Uterus (tissue), 2 donors: Measurements from ENCODE around the gene ABLIM2.

ENCODE experiments used
- CTCF ChIP-seq, 4 experiments: fragments of 200-600 bp in 2 of 4; fragments of 450-650 bp in 2 of 4; sonication (generic) in 2 of 4; IDR thresholded peaks; one replicate each; pipeline ENCODE4 v1.5.1; 2016 to 2019; ENCODE audit warnings: antibody characterized with exemption in 4 of 4, mild to moderate bottlenecking in 2 of 4, moderate library complexity in 1 of 4
- POLR2A ChIP-seq, 2 donors: fragments of 450-650 bp; IDR thresholded peaks; one replicate each; pipeline ENCODE4 v1.6.1; 2016; ENCODE audit warnings: antibody characterized with exemption in 2 of 2, mild to moderate bottlenecking in 1 of 2, moderate library complexity in 1 of 2

DNA sequence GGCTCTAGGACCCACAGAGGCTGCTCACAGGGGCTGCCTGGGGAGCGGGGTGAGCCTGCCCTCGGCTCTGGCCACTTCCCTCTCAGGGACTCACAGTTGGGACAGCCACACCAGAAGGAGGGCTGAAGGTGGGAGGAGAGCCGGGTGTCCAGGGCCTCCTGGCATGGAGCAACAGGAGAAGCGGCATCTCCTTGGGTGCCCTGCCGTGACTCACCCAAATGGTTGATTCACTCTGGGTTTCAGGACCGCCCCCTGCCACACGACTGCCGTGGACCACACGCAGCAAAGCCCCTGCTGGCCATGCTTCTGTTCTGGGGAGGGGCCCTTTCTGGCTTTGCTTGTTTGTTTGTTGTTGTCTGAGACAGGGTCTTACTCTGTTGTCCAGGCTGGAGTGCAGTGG lies 132.9 kb downstream of the ABLIM2 start:
- TF ChIP-seq CTCF (IDR thresholded peaks at IDR 0.05) (no peak), POLR2A (IDR thresholded peaks at IDR 0.05) (no peak)
